GM12878 (cell line): Measurements from ENCODE around the gene BCL2L13.

Experiments
- NR2F1 ChIP-seq: fragments of 450-650 bp; conservative IDR thresholded peaks from 2 replicates; pipeline ENCODE4 v1.6.1; 2017; ENCODE audit warnings: mild to moderate bottlenecking
- TF ChIP-seq, protein P1 (sequence below): IDR thresholded peaks from 2 replicates; pipeline ENCODE4 v1.6.1; 2012; ENCODE audit warnings: low read depth, low read length, improper control_type of control experiment
- TF ChIP-seq, protein P2 (sequence below), 3 experiments: IDR thresholded peaks in 2 of 3; conservative IDR thresholded peaks in 1 of 3; 2 replicates each; pipeline ENCODE4 v1.5.1; 2011; ENCODE audit warnings: low read depth in 3 of 3, low read length in 3 of 3, mild to moderate bottlenecking in 3 of 3, control low read depth in 2 of 3, moderate library complexity in 2 of 3, inconsistent platforms in 1 of 3, mixed read lengths in 1 of 3; ENCODE audit not compliant: control insufficient read depth in 2 of 3, insufficient read depth in 1 of 3; ENCODE audit errors: extremely low read depth in 1 of 3
- TF ChIP-seq, protein P3 (sequence below): fragments of 450-650 bp; IDR thresholded peaks from 2 replicates; pipeline ENCODE4 v1.6.1; 2018; ENCODE audit warnings: mild to moderate bottlenecking, low read depth, moderate library complexity; ENCODE audit not compliant: partially characterized antibody

DNA sequence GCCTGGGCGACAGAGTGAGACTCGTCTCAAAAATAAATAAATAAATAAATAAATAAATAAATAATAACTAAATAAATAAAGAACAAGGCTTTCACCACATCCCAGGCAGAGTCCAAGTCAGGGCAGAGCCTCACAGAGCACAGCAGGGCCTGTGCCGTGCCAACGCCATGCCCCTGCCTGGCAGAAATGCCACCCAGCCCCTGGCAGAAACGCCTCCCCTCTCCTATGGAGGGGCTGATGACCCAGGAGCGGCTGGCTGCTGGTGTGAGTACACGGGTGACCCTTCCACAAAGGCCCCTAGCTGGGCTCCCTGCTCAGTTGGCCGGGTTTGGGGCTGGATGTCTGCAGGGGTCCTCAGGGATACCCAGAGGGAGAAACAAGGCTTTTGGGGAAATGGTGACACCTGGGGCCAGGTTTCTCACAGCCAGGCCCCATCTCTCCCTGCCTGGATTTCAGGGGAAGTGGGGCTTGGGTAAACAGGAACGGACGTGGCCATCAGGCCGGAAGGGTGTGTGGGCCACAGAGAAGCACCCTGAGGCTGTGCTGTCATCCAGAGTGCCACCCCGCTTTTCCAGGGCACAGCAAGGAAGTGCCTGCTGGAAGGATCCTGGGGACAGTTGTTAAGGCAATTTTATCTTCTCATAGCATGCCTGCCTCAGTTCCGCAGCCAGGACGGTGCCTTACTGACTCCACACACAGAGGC, 130.6 kb downstream of the BCL2L13 start:
- TF ChIP-seq, protein P1, sequence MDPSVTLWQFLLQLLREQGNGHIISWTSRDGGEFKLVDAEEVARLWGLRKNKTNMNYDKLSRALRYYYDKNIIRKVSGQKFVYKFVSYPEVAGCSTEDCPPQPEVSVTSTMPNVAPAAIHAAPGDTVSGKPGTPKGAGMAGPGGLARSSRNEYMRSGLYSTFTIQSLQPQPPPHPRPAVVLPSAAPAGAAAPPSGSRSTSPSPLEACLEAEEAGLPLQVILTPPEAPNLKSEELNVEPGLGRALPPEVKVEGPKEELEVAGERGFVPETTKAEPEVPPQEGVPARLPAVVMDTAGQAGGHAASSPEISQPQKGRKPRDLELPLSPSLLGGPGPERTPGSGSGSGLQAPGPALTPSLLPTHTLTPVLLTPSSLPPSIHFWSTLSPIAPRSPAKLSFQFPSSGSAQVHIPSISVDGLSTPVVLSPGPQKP, result no peak
- TF ChIP-seq, protein P2, sequence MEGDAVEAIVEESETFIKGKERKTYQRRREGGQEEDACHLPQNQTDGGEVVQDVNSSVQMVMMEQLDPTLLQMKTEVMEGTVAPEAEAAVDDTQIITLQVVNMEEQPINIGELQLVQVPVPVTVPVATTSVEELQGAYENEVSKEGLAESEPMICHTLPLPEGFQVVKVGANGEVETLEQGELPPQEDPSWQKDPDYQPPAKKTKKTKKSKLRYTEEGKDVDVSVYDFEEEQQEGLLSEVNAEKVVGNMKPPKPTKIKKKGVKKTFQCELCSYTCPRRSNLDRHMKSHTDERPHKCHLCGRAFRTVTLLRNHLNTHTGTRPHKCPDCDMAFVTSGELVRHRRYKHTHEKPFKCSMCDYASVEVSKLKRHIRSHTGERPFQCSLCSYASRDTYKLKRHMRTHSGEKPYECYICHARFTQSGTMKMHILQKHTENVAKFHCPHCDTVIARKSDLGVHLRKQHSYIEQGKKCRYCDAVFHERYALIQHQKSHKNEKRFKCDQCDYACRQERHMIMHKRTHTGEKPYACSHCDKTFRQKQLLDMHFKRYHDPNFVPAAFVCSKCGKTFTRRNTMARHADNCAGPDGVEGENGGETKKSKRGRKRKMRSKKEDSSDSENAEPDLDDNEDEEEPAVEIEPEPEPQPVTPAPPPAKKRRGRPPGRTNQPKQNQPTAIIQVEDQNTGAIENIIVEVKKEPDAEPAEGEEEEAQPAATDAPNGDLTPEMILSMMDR (IDR thresholded peaks at IDR 0.05 in 2 of 3, conservative IDR thresholded peaks at IDR 0.05 in 1 of 3; ENCODE audit: control insufficient read depth in 2 of 3, extremely low read depth in 1 of 3, insufficient read depth in 1 of 3, low read depth in 3 of 3, low read length in 3 of 3), result no peak
- TF ChIP-seq, protein P3, sequence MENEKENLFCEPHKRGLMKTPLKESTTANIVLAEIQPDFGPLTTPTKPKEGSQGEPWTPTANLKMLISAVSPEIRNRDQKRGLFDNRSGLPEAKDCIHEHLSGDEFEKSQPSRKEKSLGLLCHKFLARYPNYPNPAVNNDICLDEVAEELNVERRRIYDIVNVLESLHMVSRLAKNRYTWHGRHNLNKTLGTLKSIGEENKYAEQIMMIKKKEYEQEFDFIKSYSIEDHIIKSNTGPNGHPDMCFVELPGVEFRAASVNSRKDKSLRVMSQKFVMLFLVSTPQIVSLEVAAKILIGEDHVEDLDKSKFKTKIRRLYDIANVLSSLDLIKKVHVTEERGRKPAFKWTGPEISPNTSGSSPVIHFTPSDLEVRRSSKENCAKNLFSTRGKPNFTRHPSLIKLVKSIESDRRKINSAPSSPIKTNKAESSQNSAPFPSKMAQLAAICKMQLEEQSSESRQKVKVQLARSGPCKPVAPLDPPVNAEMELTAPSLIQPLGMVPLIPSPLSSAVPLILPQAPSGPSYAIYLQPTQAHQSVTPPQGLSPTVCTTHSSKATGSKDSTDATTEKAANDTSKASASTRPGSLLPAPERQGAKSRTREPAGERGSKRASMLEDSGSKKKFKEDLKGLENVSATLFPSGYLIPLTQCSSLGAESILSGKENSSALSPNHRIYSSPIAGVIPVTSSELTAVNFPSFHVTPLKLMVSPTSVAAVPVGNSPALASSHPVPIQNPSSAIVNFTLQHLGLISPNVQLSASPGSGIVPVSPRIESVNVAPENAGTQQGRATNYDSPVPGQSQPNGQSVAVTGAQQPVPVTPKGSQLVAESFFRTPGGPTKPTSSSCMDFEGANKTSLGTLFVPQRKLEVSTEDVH, result no peak
- TF ChIP-seq NR2F1, result no peak
